GM20000 (cell line): ENCODE data around the gene TBKBP1.

Experiments
- DNase-seq: peaks from one replicate; pipeline ENCODE4 v3.0.0; 2012; ENCODE audit warnings: low spot score
- CTCF ChIP-seq: IDR thresholded peaks from 2 replicates; pipeline ENCODE4 v1.5.1; 2012; ENCODE audit warnings: mild to moderate bottlenecking, control low read depth; ENCODE audit errors: extremely low read depth, missing control alignments

The TBKBP1 gene

GRCh38 chr17:47705536-47706530, 11.9 kb downstream of the TBKBP1 start:
- no peak for TF ChIP-seq CTCF
- peak; percentile 28 for DNase-seq

GRCh38 chr17:47707056-47707804, 13.3 kb downstream of the TBKBP1 start:
- no peak for TF ChIP-seq CTCF
- no peak for DNase-seq

GRCh38 chr17:47707884-47708283, 13.9 kb downstream of the TBKBP1 start:
- TF ChIP-seq CTCF = no peak

GRCh38 chr17:47708312-47708863, 14.4 kb downstream of the TBKBP1 start:
- peak; percentile 17 for DNase-seq
- no peak for TF ChIP-seq CTCF

More at GRCh38 chr17:47707884-47708283, 13.9 kb downstream of the TBKBP1 start:
- no peak for DNase-seq

- no peak for DNase-seq
- TF ChIP-seq CTCF = no peak
Observed at GRCh38 chr17:47708864-47709541, 15.0 kb downstream of the TBKBP1 start.

GRCh38 chr17:47709594-47709993, 15.6 kb downstream of the TBKBP1 start:
- DNase-seq = no peak
- TF ChIP-seq CTCF = no peak
